GM23248 (cell line): ENCODE results near the gene GSK3A.

ENCODE experiments used
- EZH2 ChIP-seq: fragments of 200-600 bp; sonication (generic); IDR thresholded peaks from 2 replicates; pipeline ENCODE4 v1.6.1; 2018; ENCODE audit warnings: antibody characterized with exemption, mild to moderate bottlenecking; ENCODE audit not compliant: insufficient read depth, poor library complexity, severe bottlenecking
- EZH2phosphoT487 ChIP-seq: fragments of 200-600 bp; sonication (generic); IDR thresholded peaks from 2 replicates; pipeline ENCODE4 v1.6.1; 2018; ENCODE audit warnings: antibody characterized with exemption, moderate library complexity, mild to moderate bottlenecking, low read depth; ENCODE audit not compliant: insufficient read depth

DNA sequence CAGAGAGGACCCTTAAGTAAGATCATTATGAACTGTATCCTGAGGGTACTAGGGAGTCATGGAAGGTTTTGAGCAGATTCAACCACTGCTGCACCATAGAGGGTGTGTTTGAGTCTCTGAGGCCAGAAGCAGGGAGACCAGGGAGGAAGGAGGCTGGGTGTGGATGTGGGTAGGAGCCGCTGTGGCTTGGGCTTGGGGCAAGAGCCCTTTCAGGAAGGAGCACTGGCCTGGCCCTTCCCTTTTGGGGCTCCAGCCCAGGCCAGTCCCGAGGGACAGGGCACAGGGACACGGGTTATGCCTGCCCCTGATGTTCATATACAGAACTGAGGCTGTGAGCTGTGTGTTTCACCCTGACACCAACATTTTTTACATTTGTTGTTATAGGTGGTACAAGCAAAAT, 33.9 kb upstream of the GSK3A start:
- no peak for TF ChIP-seq EZH2
- no peak for TF ChIP-seq EZH2phosphoT487
